ENCODE results near the gene C16orf54.
"Not testable (repeated sequence)": the region's sequence is repeated elsewhere in the genome, so short reads cannot be mapped to it uniquely, and the experiment has no call there.

Gene C16orf54

GRCh38 chr16:29696881-29697331, 48.9 kb downstream of the C16orf54 start:
- in situ Hi-C loops (cut with HindIII; ENCODE audit: low pct_ligation_motif_present, low pct_unique_long_range_greater_than_20kb, low sequenced_read_pairs), result no loop called here
- DNase-seq, result no peak

GRCh38 chr16:29695675-29696074, 50.1 kb downstream of the C16orf54 start:
- DNase-seq; in situ Hi-C loops (cut with HindIII; ENCODE audit: low pct_ligation_motif_present, low pct_unique_long_range_greater_than_20kb, low sequenced_read_pairs): not testable (repeated sequence)

GRCh38 chr16:29694384-29695195, 51.2 kb downstream of the C16orf54 start:
- DNase-seq, result no peak
- in situ Hi-C loops (cut with HindIII; ENCODE audit: low pct_ligation_motif_present, low pct_unique_long_range_greater_than_20kb, low sequenced_read_pairs), result no loop called here

- DNase-seq, result not testable (repeated sequence)
Measured at GRCh38 chr16:29692606-29693005, 53.2 kb downstream of the C16orf54 start.

More at GRCh38 chr16:29692606-29693005, 53.2 kb downstream of the C16orf54 start:
- in situ Hi-C loops (cut with HindIII; ENCODE audit: low pct_ligation_motif_present, low pct_unique_long_range_greater_than_20kb, low sequenced_read_pairs), result not testable (repeated sequence)

Measured in ACHN (cell line).